GM23338 (cell line): ENCODE measurements around the gene RAMP3.

Source experiments
- CTCF ChIP-seq, 2 experiments: fragments of 200-600 bp in 1 of 2; sonication (generic) in 1 of 2; conservative IDR thresholded peaks; 2 replicates each; pipeline versions ENCODE4 v1.5.1 to v1.6.1; 2016 to 2017; ENCODE audit warnings: antibody characterized with exemption in 2 of 2, low read depth in 2 of 2, mild to moderate bottlenecking in 2 of 2, moderate library complexity in 1 of 2
- EZH2 ChIP-seq: fragments of 200-600 bp; sonication (generic); IDR thresholded peaks from one replicate; pipeline ENCODE4 v1.8.0; 2017; ENCODE audit warnings: antibody characterized with exemption, mild to moderate bottlenecking, low read depth; ENCODE audit not compliant: unreplicated experiment
- JUNB ChIP-seq: IDR thresholded peaks from one replicate; pipeline ENCODE4 v1.6.1; 2016; ENCODE audit warnings: antibody characterized with exemption; ENCODE audit not compliant: unreplicated experiment

DNA sequence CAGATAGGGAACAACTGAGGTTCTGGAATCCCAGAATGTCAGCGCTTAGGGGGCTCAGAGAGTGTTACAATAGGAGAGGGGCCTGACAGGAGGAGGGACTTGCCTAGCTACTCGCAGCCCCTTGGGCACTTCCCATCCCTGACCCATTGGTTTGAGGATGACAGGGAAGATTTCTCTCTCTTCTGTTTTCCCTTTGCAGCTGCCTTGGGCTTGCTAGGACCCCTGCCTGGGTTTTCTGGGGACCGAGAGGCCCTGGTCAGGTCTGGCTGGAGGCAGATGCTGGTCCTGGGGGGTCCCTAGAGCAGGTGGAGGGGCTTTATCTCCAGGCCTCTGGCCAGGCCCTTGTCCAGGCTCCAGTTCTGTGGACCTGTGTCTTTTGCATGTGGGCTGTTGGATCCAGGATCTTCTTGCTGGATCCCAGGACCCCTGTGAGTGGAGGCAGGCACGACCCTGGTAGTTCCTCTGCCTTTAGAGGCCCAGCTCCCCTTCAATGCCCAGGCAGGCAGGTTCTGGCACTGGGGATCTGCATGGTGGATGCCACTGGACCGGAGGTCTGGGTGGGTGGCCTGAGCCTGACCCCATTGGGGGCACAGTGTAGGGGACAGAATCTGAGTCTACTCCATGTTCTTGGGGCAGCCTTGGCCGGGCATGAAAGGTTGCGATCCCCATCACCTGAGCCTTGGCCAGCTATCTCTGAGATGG, 26.9 kb downstream of the RAMP3 start:
- TF ChIP-seq CTCF (conservative IDR thresholded peaks at IDR 0.05; ENCODE audit: low read depth in 2 of 2) (no peak), EZH2 (no peak), JUNB (no peak)
